GM12875 (cell line): ENCODE data around the gene GNA15.

Experiments
- H3K4me3 ChIP-seq: one replicate; pipeline ENCODE4 v1.5.1; 2011; ENCODE audit warnings: low read depth, low read length, control low read depth
- TF ChIP-seq, protein P1 (sequence below): IDR thresholded peaks from 2 replicates; pipeline ENCODE4 v1.5.1; 2011; ENCODE audit warnings: low read depth, mild to moderate bottlenecking, control low read depth, inconsistent platforms, low read length, moderate library complexity, borderline replicate concordance; ENCODE audit not compliant: insufficient read depth

The GNA15 gene

DNA sequence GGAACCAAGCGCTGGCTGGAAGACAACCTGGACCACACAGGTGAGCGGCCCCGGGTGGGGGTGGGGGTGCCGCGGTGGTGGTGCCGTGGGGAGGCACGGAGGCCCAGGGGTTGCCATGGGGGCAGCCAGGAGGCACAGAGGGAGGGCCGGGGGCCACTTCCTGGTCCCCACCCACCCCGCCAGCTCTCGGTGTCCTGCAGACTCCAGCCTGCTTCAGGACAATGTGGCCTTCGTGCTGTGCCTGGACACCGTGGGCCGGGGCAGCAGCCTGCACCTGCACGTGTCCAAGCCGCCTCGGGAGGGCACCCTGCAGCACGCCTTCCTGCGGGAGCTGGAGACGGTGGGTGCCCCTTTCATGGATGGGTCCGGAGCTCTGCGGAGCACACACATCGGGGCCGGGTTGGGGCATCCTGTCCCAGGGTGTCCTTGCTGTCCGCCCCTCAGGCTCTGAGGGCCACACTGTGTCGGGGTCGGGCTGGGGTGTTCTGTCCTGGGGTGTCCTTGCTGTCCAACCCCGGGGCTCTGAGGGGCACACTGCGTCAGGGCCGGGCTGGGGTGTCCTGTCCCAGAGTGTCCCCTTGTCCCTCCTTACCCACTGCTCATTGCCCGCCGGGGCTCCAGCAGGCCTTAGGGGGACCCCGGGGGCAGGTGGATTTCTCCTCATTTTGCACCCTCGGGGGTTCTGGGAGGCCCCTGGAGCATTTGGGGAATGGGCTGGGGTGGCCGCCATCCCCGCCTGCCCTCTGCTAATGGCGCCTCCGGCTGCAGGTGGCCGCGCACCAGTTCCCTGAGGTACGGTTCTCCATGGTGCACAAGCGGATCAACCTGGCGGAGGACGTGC is 68.2 kb downstream of the GNA15 start:
- TF ChIP-seq, protein P1, sequence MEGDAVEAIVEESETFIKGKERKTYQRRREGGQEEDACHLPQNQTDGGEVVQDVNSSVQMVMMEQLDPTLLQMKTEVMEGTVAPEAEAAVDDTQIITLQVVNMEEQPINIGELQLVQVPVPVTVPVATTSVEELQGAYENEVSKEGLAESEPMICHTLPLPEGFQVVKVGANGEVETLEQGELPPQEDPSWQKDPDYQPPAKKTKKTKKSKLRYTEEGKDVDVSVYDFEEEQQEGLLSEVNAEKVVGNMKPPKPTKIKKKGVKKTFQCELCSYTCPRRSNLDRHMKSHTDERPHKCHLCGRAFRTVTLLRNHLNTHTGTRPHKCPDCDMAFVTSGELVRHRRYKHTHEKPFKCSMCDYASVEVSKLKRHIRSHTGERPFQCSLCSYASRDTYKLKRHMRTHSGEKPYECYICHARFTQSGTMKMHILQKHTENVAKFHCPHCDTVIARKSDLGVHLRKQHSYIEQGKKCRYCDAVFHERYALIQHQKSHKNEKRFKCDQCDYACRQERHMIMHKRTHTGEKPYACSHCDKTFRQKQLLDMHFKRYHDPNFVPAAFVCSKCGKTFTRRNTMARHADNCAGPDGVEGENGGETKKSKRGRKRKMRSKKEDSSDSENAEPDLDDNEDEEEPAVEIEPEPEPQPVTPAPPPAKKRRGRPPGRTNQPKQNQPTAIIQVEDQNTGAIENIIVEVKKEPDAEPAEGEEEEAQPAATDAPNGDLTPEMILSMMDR: no peak
- H3K4me3 ChIP-seq: no peak overlapping the region

DNA sequence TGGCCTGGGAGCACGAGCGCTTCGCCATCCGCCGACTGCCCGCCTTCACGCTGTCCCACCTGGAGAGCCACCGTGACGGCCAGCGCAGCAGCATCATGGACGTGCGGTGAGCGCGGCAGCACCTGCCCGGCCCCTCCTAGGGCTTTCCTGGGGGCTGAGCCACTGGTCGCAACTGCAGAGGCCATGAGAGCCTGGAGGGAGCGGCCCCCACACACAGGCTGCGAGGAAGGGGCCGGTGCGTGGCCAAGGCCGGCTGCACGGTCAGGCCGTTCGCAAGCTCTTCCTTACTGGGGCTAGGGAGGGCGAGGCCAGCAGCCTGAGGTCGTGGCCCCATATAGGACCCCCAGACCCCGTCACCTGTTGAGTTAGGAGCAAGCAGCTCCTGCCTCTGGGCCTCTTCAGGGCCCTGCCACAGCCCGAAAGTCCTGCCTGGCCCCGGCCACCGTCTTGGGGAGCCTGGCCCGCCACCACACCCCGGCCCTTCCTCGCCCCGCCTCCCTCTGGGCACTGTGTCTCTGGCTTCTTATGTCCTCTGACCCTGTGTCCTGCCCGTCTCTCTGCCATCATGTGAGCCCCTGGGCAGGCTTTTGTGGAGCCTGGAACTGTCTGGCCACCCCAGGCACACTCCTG is 68.9 kb downstream of the GNA15 start:
- H3K4me3 ChIP-seq: no peak overlapping the region
- TF ChIP-seq, protein P1: no peak

DNA sequence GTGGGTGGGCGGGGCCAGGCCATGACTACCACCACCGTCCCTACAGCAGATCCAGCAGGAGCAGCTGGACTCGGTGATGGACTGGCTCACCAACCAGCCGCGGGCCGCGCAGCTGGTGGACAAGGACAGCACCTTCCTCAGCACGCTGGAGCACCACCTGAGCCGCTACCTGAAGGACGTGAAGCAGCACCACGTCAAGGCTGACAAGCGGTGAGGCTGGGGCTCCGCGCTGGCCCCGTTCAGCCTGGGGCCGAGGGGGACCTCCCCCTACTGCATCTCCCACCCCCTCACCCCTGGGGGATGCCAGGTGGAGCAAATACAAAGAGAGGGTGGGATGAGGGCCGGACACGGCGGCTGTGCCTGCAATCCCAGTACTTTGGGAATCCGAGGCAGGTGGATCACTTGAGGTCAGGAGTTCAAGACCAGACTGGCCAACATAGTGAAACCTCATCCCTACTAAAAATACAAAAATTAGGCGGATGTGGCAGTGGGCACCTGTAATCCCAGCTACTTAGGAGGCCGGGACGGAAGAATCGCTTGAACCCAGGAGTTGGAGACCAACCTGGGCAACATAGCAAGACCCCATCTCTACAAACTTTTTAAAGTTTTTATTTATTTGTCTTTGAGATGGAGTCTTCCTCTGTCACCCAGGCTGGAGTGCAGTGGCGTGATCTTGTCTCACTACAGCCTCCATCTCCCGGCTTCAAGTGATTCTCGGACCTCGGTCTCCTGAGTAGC is 70.6 kb downstream of the GNA15 start:
- TF ChIP-seq, protein P1: no peak
- no peak overlapping the region for H3K4me3 ChIP-seq

DNA sequence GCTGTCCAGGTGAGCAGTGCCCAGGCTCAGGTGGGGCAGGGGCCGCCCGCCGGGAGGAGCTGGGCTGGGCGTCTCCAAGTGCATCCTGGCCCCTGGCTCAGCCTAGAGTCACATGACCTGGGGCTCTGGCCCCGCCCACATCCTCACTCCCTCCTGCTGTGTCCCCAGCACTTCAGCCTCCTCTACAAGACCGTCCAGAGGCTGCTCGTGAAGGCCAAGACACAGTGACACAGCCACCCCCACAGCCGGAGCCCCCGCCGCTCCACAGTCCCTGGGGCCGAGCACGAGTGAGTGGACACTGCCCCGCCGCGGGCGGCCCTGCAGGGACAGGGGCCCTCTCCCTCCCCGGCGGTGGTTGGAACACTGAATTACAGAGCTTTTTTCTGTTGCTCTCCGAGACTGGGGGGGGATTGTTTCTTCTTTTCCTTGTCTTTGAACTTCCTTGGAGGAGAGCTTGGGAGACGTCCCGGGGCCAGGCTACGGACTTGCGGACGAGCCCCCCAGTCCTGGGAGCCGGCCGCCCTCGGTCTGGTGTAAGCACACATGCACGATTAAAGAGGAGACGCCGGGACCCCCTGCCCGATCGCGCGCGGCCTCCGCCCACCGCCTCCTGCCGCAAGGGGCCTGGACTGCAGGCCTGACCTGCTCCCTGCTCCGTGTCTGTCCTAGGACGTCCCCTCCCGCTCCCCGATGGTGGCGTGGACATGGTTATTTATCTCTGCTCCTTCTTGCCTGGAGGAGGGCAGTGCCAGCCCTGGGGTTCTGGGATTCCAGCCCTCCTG is 71.8 kb downstream of the GNA15 start:
- H3K4me3 ChIP-seq: no peak overlapping the region
- TF ChIP-seq, protein P1: no peak

DNA sequence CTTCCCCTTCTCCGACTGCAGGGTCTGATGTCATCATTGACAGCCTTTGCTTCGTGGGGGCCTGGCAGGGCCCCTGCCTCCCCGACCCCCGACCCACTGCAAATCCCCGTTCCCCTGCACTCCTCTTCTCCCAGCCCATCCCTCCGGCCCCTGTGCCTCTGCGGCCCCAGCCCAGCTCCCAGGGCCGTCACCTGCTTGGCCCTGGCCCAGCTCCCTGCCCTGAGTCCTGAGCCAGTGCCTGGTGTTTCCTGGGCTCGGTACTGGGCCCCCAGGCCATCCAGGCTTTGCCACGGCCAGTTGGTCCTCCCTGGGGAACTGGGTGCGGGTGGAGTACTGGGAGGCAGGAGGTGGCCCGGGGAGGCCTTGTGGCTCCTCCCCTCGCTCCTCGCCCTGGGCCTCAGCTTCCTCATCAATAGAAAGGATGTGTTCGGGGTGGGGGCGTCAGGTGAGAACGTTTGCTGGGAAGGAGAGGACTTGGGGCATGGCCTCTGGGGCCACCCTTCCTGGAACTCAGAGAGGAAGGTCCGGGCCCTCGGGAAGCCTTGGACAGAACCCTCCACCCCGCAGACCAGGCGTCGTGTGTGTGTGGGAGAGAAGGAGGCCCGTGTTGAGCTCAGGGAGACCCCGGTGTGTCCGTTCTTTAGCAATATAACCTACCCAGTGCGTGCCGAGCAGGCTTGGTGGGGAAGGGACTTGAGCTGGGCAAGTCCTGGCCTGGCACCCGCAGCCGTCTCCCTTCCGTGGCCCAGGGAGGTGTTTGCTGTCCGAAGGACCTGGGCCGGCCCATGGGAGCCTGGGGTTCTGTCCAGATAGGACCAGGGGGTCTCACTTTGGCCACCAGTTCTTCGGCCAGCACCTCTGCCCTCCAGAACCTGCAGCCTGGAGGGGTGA is 72.7 kb downstream of the GNA15 start:
- TF ChIP-seq, protein P1: no peak
- no peak overlapping the region for H3K4me3 ChIP-seq

DNA sequence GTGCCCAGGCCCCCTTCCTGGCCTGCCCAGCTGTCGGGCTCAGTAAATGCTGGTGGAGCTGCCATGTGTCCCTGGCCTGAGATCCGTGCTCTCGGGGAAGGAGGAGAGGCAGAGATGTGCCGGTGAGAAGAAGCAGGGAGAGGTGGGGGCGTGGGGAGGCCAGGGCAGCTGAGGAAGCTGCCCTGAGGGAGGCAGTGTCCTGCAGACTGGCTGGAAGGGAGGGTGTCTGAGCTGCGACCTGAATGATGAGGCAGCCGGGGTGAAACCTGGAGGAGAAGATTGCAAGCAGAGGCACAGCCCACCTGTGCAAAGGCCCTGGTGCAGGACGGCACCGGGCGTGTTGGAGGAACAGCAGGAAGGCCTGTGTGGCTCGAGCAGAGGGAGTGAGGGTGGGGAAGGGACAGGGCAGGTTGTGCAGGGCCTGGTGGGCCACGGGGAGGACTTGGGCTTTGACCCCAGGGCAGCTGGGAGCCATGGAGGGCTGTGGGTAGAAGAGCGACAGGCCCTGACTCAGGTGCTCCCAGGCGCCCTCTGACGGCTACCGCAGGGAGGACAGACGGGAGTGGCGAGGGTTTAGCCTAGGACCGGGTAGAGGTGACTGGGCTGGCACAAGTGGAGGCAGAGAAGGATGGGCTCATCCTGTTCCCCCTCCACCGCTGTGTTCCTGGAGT is 74.6 kb downstream of the GNA15 start:
- TF ChIP-seq, protein P1: peak; percentile 91
- no peak overlapping the region for H3K4me3 ChIP-seq
